GM18526 (cell line): Measurements from ENCODE around the gene ATP6V0C.
A peak's percentile ranks its signal among the peaks of the same experiment; 100 is the strongest.

Experiments
- POLR2A ChIP-seq: IDR thresholded peaks from 3 replicates; pipeline ENCODE4 v1.6.1; 2011; ENCODE audit not compliant: insufficient read length; ENCODE audit errors: extremely low read depth

ATP6V0C gene

DNA sequence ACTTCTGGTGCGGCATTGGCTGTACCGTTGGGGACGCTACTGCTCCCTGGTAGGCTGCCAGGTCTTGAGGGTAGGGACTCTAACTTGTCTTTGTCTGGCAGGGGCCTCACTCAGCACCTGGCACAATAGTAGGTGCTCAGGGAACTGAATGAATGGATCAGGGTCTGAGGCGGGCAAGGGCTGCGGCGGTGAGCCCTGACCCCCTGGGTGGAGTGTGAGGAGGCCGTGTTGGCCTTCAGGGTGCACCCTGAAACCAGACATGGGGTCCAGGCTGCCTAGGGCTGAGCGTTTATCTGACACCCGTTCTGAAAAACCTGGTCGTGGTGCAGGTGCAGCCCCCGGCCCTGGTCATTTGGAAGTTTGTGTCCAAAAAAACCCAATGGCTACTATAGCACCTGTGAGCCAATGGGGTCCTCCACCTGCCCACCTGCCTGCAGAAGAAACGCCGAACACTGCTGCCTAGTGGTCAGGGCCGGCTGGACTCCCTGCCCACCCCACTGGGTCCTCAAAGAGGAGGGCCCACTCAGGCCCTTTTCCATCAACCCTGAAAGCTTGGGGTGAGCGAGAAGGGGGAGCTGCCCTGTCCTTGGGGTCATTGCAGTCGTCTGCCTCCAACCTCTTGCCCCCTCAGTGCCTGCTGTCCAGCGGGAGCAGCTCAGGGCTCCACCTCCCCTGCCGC, 4.9 kb upstream of the ATP6V0C start:
- no peak for TF ChIP-seq POLR2A

DNA sequence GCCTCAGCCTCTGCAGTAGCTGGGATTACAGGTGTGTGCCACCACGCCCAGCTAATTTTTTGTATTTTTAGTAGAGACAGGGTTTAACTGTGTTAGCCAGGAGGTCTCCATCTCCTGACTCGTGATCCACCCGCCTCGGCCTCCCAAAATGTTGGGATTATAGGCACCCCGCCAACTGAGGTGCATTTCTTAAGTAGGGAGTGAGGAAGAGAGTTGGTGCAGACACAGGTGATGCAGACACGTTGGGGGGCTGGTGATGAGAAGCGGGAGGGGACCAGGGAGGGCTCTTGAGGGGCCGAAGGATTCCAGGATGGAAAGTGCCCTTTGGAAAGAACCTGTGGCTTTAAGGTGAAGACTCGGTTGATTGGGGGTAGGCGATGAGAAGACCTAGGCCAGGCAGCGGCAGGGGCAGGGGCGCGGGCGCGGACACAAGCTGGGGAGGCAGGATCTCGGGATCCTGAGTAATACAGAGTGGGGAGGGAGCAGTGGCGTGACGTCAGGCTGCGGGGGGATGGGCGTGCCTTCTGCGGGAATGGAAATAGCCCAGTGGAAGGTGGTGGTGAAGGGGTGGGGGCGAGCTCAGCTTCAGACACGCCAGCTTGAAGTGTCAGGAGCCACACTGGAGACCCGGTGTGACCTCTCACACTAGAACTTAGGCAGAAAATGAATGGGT, 2.5 kb upstream of the ATP6V0C start:
- TF ChIP-seq POLR2A: no peak

DNA sequence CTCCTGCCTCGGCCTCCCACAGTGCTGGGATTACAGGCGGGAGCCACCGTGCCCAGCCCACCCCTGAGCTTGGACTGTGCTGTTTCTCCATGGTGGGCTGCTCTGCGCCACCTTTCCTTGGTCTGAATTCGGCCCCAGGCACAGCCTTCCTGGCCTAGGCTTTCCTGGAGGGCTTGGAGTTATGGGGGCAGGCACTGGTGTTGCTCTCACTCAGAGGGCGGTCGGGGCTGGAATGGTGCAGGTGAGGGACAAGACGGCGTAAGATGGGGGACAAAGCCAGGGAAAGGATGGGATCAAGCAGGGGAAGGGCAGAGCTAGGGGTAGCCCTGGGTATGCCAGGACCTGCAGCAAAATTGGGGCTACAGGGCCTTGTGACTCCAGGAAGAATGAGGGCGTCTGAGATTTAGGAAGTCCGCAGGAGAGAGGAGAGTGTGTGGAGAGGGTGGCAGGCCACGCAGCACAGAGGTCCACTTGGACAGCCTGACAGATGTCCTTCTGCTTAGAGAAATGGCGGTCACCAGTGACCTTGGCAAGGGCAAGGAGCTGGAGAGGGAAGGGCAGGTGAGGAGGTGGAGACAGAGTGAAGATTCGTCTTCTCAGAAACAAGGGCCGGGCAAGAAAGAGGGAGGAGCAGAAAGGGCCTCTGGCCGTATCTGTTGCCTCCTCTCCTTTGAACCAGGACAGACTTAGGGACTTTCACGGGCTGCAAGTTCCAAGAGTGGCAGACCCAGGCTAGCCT, 1.6 kb upstream of the ATP6V0C start:
- TF ChIP-seq POLR2A: no peak

DNA sequence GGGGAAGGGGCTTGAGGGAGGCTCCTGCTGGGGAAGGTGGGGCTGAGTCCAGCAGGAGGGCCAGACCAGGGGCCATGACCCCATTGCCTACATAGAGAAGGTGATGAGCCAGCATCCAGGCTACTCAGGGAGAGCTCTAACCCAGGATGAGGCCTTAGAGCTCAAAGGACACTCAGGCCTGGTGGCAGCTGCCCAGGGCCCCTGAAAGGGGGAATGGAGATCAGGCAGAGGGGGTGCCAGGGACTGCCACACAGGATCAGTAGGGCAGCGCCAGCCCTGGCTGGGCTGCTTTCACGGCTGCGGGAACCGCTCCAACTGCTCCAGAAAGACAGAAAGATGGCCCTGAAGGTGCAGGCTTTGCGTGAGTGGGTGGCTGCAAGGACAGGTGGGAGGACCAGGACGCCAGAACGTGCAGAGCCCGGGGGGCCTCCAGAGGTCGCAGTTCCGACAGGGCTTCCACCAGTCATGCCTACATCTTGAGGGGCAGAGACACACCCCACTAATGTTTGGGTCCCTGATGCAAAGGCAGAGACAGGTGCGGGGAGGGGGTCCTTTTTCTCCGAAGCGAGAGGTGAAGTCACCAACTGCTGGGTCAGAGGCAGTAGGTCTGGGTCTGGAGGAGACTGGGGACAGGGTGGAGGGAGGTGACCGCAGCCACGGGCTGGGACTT, 882 bp upstream of the ATP6V0C start:
- no peak for TF ChIP-seq POLR2A

DNA sequence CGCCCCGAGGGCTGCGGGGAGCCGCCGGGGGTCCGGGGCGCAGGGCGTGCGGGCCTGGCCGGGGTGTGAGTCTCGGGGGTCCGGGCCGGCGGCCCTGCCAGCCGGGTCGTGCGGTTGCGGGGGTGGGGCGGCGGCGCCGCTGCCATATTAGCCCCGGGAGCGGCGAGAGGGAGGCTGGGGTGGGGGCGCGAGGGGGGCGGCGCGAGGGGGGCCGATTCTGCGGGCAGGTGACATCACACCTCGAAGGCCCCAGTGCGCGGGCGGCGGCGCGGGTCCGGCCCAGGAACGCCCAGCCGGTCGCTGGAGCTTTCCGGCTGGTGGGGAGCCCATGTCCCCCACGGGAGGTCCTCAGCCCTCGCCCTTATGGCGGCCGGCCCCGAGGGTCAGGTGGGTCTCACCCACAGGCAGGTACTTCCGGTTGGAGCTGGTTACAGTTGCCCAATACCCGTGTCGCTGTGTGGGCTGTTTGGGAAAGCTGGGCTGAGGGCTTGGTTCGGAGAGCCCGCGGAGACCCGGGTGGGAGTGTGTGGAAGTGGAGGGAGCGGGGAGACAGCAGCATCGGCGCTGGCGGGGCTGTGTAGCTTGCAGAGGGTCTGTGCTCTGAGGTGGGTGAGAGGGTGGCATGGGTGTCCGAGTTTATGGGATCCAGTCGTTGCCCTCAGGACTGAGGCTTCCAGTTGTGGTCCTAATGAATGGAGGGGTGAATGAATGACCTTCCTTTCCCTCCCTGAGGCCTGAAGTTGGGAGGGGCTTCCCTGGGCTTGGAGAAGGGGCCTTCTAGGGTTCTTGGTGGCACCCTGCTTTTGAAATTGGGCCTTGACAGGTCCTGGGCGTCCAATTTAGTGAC, 804 bp downstream of the ATP6V0C start:
- TF ChIP-seq POLR2A: no peak

DNA sequence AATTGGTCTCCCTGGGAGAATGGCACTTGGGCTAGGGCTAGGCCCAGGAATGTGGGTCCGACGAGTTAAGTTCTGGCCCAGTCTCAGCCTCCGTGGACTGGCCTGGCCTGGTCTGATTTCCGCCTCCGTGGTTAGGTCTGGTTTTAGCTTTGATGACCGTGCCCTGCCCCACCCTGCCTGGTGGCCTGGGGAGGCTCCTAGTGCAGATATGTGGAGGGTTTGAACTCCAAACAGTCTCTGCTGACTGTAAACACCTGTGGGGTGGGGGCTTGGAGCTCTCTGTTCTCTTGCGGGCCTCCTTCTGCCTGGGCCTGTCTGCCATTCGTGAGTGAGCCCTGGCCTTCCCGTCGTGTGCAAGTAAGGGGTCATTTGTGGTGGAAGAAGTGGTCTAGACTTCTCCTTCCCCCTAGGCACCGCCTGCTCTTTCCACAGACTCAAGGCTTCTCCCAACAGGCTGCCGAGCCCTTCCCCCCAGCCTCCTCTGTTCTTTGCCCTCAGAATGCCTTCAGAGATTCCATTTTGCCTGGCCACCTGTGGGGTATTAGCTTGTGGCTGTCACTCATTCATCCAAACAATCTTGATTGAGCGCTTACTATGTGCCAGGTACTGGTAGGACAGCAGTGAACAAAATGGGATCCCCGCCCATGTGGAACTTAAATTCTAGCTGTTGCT, 1.6 kb downstream of the ATP6V0C start:
- no peak for TF ChIP-seq POLR2A

DNA sequence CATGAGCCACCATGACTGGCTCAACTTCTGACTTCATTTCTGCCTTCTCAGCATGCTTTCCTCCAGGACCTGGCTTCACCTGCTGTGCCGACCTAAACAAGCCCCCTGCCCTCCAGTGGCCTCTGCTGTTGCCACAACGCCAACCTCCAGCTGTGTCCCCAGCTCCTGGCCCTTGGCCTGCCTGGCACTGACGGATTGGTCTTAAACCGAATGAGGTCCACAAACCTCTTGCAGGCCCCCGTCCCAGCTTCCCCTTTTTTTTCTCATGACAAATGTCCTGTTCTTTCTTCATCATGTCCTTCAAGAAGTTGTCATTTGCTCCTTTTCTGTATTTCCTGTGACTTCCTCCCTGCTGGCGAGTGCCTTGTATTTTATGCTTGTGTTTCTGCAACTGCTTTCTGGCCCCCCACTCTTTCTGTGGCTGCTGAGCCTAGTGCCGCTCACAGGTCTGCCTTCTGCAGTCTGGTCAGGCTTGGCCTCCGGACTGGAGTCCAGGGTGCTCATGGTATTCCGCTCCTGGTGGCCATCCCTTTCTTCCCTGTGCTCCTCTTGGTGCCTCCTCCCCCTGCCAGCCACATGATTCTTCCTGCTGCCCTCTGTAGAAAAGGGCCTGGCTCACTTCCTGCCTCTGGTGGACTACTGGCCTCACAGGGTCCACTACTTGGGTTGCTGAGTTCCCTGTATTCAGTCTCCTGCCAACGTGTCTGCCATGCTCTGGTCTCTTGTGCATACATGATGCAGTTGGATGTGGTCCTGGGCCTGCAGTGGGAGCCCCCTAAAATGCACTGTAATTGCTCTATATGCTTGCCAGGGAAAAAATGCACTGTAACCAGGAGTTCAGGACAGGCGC, 2.9 kb downstream of the ATP6V0C start:
- TF ChIP-seq POLR2A: no peak

DNA sequence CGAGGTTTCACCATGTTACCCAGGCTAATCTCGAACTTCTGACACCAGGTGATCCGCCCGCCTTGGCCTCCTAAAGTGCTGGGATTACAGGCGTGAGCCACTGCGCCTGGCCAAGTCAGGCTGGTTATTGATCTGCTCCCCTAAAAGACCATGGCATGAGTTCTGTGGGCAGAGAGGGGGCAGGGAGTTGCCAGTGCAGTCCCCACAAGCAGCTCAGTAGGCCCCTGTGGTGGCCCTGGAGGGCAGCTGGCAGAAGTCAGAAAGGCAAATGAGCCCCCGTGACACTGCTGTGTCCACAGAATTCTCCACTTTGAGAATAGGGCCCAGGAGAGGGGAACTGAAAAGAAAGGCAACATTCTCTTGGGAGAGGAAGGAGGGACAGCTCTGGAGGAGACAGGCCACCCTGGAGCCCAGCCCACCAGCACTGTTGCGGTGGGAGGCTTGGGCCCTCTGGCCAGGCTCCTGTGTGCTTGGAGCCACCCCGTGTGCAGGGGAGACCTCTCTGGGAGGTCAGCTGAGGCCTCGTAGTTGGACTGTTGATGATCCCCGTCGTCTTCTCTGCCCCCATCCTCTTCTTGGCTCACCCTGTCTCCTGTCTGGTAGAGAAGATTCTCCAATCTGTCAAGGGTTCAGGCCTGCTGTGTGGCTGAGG, 4.3 kb downstream of the ATP6V0C start:
- TF ChIP-seq POLR2A: no peak

DNA sequence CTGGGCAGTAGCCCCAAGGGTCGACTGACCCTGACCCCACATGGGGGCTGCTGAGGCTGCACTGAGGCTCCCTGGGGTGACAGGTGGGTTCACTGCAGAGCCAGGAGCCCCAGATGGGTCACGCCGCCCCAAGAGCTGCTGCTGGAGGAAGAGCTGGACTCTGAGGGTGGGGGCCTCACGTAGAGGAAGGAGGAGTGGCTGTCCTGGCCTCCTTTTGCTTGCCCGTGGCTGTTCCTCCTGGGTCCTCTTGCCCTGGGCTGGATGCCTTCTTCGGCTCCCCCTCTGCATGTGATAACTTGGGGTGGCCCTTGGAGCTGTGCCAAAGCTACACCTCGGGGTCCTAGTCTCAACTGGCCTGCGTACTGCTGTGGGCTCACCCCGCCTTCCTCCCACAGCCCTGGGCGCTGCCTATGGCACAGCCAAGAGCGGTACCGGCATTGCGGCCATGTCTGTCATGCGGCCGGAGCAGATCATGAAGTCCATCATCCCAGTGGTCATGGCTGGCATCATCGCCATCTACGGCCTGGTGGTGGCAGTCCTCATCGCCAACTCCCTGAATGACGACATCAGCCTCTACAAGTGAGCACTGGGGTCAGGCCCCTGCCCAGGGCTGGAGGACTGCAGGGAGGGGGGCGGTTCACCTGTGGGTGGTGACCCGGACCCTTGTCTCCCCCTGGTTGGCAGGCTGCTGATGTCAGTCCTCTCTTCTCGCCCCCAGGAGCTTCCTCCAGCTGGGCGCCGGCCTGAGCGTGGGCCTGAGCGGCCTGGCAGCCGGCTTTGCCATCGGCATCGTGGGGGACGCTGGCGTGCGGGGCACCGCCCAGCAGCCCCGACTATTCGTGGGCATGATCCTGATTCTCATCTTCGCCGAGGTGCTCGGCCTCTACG, 5.3 kb downstream of the ATP6V0C start:
- no peak for TF ChIP-seq POLR2A

DNA sequence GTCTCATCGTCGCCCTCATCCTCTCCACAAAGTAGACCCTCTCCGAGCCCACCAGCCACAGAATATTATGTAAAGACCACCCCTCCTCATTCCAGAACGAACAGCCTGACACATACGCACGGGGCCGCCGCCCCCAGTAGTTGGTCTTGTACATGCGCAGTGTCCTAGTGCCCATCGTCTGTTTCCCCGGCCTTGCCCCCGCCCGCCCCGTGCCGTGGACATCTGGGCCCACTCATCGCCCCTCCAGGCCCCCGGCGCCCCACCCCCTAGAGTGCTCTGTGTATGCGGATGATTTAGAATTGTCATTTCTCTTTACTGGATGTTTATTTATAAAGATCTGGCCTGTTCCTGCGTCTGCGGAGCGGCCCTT, 5.9 kb downstream of the ATP6V0C start:
- TF ChIP-seq POLR2A: peak; percentile 15

DNA sequence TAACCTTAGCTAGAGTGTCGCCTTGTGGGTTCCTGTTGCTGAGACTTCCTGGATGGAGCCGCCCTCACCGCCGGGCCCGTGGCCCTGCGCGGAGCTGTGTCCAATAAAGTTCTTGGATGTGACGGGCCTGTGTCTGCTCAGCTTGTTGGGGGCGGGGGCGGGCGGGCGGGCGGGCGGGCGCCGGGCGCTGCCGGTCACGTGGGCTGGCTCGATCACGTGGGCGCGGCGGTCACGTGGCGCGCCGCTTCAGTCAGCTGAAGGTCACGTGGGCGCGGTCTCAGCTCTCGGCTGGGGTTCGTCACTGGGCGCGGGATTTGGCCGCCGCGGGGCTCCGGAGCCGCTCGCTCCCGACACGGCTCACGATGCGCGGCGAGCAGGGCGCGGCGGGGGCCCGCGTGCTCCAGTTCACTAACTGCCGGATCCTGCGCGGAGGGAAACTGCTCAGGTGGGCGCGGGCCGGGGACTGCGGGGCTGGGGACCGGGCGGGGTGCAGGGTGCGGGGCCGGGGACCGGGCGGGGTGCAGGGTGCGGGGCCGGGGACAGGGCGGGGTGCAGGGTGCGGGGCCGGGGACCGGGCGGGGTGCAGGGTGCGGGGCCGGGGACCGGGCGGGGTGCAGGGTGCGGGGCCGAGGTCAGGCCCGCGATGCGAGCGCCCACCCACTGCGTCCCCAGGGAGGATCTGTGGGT, 6.5 kb downstream of the ATP6V0C start, which contains the start of gene AMDHD2:
AMDHD2 (plus strand) TSS at position 275 of the 687 bp plus-strand sequence; CDS start at position 363, 88 bp downstream.
- peak; percentile 57 for TF ChIP-seq POLR2A
